NK-92 (cell line): ENCODE measurements around the gene MYLK3.
"Not testable (repeated sequence)": the region's sequence is repeated elsewhere in the genome, so short reads cannot be mapped to it uniquely, and the experiment has no call there.

ENCODE experiments used
- DNase-seq: peaks from one replicate; lab custom pipeline; 2025; ENCODE audit not compliant: unreplicated experiment; lab: John Stamatoyannopoulos, UW

The MYLK3 gene

DNA sequence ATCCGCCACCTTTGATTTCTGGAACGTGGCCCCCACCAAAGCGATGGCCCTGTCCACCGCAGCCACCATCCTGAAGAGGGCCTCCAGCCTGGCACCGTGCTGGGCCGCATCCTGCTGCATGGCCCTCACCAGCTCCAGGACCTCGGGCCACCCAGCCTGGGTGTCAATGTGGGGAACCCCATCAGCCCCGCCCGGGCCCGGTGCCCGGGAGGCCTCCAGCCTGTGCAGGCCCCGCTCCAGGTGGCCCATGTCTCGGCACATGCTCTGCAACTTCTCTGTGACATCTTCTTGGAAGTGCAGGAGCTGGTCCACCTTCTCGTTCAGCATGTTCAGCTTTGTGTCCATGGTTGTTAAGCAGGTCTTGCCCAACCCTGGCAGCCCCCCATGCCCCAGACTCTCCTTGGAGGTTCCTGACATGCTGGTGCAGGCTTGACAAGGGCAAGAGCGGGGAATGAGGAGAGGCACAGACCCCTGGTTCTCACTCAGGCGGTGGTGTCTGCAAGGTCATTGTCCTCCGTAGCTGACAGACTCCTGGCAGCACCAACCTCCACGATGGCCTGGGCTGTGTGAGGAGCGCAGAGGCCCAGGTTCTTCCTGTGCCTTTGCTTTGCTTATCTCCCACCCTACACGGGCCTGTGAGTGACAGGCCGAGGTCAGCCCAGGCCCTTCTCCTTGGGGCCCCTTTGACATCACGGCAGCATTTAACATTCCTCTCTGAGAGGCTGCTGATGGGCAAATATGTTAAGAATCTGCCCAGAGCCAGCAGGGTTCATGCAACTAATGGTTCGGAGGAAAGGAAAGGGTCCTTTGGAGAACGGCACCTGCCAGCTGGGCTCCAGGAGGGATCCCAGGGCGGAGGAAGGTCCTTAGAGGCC, at the start of gene MYLK3:
TSS of gene MYLK3 (minus strand) at position 568 of the 875 bp plus-strand sequence. CDS start at position 417, 151 bp downstream.
- no peak for DNase-seq

- DNase-seq: no peak
These were observed 49.4 kb upstream of the MYLK3 start for GRCh38 chr16:46797501-46797900.

DNA sequence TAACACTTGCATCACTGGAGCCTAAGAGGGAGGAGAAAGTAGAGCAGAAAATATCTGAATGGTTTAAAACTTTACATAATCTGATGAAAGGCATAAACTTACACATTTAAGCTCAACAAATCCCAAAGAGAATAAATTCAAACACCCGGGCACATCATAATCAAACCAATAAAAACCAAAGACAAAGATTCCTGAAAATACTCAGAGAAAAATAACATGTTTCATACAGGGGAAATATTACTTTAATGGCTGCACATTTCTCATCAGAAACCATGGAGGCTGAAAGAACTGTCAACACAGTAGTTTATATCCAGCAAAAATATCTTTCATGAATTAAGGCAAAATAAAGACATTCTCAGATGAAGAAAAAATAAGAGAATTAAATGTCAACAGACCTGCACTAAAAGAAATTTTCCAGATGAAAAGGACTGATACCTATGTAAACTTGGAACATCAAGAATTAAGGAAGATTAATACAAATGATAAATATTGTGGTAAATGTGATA, 48.7 kb upstream of the MYLK3 start:
- DNase-seq: no peak

GRCh38 chr16:46793841-46794240, 45.7 kb upstream of the MYLK3 start:
- DNase-seq: no peak

- no peak for DNase-seq
These were observed 42.6 kb upstream of the MYLK3 start for GRCh38 chr16:46790599-46791270.

DNA sequence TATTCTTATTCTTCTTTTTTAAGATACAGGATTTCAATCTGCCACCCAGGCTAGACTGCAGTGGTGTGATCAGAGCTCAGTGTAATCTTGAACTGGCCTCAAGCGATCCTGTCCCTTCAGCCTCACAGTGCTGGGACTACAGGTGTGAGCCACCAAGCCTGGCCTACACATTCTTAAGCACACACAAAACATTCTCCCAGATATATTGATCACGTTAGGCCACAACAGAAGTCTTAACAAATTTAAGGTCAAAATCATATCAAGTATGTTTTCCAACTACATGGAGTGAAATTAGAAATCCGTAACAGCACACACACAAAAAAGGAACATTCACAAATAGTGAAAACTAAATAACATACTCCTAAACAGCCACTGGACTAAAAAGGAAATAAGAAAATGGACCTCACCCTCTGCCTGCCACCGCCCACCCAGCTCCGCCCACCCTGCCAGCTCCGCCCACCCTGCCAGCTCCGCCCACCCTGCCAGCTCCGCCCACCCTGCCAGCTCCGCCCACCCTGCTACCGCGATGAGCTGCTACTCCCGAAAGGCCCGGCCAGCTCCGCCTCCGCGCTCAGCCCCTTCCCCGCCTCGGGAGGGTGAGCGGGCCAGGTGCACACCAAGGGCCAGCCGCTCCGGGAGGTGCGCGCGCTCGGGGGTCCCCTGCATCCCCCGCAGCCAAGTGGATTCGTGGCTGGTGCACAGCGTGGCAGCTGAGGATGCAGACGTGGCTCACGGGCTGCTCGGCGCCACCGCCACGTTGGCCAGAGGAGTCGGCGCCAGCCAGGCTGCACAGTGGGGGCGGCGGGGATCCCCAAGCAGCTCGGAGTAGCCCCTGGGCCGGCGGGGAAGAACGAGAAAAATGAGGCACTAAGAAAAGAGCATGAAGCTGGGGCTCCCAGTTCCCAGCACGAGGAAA, 41.6 kb upstream of the MYLK3 start:
- DNase-seq: no peak

- DNase-seq: no peak
These were observed 40.8 kb upstream of the MYLK3 start for GRCh38 chr16:46788891-46789474.

GRCh38 chr16:46787909-46788308, 39.8 kb upstream of the MYLK3 start:
- no peak for DNase-seq

GRCh38 chr16:46785076-46785845, 37.1 kb upstream of the MYLK3 start:
- DNase-seq: no peak

DNA sequence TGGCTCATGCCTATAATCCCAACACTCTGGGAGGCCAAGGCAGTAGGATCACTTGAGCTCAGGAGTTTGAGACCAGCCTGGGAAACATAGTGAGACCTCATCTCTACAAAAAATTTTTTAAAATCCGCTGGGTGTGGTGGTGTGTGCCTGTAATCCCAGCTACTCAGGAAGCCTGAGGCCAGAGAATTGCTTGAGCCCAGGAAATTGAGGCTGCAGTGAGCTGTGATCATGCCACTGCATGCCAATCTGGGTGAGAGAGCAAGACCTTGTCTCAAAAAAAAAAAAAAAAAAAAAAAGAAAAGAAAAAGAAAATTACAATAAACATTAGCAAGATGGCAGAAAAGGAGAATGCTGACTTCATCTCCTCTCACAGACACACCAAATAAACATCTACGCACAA, 36.4 kb upstream of the MYLK3 start:
- DNase-seq: not testable (repeated sequence)

GRCh38 chr16:46783800-46784199, 35.7 kb upstream of the MYLK3 start:
- DNase-seq: no peak

GRCh38 chr16:46782320-46782719, 34.2 kb upstream of the MYLK3 start:
- DNase-seq: no peak

DNA sequence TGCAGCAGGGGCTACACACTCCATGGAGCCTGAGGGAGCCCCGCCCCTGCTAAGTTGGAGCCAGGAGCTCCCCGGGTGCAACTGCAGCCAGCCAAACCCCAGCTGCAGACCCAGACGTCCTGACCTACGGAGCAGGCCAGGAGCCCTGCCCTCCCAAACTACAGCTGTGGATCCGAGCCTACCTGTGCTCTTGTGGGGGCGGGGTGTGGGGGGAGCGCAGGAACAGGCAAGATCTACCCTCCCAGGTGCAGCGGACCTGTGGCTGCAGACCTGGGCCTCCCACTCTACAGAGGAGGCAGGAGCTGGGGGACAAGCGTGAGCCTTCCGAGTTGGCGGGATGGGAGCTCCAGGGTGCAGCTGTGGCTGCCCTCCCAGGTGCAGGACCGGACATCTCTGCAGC, 29.7 kb upstream of the MYLK3 start:
- no peak for DNase-seq

- no peak for DNase-seq
These were observed 27.1 kb upstream of the MYLK3 start for GRCh38 chr16:46775214-46775613.

DNA sequence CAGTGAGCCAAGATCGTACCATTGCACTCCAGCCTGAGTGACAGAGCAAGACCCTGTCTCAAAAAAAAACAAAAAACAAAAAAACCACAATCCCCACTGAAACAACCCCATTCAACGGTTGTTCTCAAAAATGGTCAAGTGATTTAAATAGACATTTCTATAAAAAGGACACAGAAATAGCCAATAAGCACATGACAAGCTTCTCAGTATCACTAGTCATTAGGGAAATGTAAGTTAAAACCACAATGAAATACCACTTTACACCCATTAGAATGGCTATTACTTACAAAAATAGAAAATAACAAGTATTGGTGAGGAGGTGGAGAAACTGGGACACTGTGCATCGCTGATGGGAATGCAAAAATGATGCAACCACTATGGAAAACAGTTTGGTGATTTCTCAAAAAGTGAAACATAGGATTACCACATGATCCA, 26.6 kb upstream of the MYLK3 start:
- no peak for DNase-seq

DNA sequence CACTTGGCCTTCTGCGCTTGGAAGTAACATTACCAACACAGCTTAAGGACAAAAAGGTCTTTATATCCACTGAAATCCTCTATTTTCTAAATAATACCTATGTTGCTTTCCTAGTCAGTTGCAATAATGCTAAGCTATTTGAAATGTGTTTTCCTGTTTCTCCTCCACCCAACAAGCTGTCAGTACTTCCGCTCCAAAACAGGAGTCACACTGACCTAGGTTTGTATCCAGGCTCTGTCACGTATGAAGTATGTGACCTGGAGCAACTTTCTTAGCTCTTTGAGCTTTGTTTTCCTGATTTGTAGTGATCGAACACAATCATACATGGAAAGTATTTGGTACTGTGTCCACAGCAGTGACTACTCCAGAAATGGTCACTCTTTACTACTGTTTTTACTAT, 24.3 kb upstream of the MYLK3 start:
- no peak for DNase-seq

- no peak for DNase-seq
These were observed 20.7 kb upstream of the MYLK3 start for GRCh38 chr16:46768809-46769208.

GRCh38 chr16:46765050-46765449, 16.9 kb upstream of the MYLK3 start:
- DNase-seq: no peak

DNA sequence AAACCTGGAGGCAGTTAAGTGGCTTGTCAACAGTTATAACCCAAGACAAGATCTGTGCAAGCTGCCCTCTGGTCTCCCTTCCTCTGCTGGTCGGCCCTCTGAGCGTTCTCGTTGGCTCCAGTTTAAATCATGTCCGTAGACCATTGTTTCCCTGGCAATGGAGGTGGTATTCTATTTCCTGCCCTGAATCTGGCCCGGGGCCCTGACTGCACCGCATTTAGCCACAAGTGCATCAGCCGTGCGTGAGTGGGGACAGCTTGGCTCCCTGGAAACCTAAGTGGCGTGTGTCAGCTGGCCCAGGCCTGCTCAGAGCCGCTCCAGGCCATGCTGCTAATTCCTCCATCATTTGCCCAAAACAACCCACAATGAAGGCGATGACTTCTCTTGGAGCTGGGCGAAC, 15.0 kb upstream of the MYLK3 start:
- DNase-seq: no peak

DNA sequence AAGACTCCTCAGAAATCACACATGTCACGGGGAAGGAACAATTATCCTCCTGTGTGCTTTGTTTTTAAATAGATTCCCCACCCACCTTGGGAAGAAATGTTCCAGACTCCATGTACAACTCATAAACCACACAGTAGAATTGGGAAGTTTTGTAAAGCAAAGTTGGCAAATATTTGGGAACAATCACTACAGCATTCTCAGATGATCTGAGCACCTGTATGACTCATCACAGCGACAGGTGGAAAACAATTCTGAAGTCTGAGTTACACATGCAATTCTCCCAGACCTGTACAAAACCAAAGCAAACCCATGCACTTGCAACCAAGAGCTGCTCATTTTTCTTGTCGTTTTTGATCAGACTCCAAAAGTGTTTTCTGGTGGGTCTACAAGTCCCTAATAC, 14.4 kb upstream of the MYLK3 start:
- no peak for DNase-seq
